Stimulated activated CD4-positive, alpha-beta T cell treated with anti-CD3 and anti-CD28 coated beads, Interleukin-2, amount 100 ng/mL, for 4 hours (primary cell): Measurements from ENCODE around the gene RNASET2.

Experiments
- DNase-seq: peaks from one replicate; pipeline ENCODE4 v3.0.0-alpha.2; 2020; ENCODE audit warnings: low read depth

Gene RNASET2

GRCh38 chr6:166946125-166946524, 10.2 kb downstream of the RNASET2 start:
- DNase-seq, result no peak

GRCh38 chr6:166944666-166945256, 11.6 kb downstream of the RNASET2 start:
- no peak for DNase-seq

DNA sequence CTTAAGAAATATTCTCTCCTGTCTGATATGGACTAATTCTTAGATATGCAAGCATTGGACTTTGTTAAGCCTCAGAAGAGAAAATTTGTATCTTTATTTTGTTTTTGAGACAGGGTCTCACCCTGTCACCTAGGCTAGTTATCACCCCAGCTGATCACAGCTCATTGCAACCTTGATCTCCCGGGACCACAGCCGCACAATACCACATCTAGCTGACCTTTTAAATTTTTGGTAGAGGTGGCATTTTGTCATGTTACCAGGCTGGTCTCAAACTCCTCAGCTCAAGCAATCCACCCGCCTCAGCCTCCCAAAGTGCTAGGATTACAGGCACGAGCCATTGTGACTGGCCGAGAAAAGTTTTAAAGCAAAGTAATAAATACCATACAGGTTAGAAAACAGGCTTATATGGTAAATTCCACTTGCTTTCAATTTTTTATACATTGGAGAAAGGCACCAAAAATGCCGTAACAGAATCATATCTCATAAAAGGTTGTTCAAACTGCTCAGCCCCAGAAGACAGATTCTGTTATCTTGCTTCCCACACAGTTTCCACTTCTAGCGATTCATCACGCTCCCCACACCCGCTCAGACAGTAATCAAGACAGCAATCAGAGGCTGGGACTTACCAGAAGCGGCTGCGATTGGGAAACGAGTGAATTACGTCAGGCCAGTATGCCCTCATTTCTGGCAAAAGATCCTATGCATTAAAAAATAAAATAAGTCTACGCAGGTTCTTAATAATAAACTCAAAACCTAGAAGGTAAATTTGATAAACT, 13.8 kb downstream of the RNASET2 start:
- peak; percentile 62 for DNase-seq

- no peak for DNase-seq
Measured at GRCh38 chr6:166940643-166941068, 15.7 kb downstream of the RNASET2 start.

DNA sequence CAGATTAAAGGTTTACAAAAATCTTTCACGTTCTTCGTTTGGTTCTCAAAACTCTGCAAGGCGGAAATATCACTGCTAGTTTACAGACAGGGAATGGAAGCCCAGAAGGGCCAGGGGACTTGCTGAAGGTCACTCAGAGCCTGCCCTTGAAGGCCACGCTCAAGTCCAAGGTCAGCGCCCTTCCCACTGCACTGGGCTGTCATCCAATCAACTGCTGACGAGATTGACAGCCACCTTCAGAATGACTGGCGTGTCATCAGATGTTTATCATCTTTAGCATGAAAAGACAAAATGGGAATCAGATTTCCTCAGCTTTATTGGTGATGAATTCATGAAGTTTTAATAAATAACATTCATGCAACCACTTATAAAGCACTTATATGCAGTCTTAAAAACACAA, 16.5 kb downstream of the RNASET2 start:
- DNase-seq, result no peak

GRCh38 chr6:166939345-166939744, 17.0 kb downstream of the RNASET2 start:
- DNase-seq, result no peak

DNA sequence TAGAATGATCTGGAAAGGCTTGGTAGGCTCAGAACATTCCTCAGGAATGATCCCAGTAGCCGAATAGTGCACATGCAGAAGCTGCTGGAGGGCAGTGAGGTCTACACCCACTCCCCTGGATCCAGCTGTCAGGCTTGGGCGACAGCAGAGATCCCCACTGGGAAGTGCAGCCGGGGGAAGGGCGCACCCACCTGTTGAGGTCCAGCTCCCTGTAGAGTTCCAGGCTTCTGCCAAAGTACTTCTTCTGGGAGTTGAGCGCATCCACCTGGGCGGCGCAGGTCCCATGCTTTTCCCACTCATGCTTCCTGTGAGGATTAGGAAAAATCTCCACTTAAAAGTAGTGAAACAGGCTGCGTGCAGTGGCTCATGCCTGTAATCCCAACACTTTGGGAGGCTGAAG, 17.6 kb downstream of the RNASET2 start:
- no peak for DNase-seq

GRCh38 chr6:166938150-166938549, 18.2 kb downstream of the RNASET2 start:
- no peak for DNase-seq

- DNase-seq, result no peak
Measured at GRCh38 chr6:166937746-166938145, 18.6 kb downstream of the RNASET2 start.

DNA sequence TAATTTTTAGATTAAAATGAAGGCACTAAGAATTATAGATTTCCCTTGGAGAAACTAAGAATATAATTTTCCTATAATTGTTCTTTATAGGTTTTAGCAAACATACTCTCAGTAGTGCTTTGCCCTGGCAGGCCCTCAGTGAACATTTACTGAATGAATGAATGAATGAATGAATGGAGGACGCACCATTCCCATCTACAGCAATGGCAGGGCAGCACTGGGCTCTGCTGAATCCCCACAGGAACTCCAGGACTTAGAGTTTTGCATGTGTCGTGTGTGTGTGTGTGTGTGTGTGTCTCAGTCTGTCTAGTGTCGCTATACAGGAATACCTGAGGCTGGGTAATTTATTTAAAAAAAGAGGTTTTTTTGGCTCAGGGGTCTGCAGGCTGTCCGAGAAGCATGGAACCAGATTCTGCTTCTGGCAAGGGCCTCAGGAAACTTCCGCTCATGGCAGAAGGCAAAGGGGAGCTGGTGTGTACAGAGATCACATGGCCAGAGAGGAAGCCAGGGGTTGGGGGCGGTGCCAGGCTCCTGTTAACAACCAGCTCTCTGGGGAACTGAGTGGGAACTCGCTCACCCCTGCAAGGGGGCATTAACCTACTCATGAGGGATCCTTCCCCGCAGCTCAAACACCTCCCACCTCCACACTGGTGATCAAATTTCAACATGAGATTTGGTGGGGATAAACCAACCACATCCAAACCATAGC, 20.1 kb downstream of the RNASET2 start:
- no peak for DNase-seq

GRCh38 chr6:166935353-166935752, 21.0 kb downstream of the RNASET2 start:
- DNase-seq, result no peak

DNA sequence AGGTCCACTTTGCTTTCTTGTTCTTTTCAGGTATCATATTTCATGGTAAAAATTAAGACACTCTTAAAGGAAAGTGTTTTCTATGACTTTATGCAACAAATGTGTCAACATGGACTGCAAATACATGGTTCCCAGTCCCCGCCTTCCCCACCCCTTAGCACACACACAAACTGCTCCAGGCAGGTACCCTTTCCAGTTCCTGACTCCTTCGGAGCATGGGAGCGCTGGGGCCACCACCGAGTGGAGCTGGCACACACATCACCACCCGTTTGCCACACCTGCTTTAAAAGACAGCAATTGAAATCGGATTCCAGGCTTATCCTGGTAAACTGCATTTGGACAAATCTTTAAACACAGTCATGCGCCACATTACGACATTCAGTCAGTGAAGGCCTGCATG, 22.2 kb downstream of the RNASET2 start:
- DNase-seq, result no peak

GRCh38 chr6:166933396-166933795, 23.0 kb downstream of the RNASET2 start:
- DNase-seq, result no peak

DNA sequence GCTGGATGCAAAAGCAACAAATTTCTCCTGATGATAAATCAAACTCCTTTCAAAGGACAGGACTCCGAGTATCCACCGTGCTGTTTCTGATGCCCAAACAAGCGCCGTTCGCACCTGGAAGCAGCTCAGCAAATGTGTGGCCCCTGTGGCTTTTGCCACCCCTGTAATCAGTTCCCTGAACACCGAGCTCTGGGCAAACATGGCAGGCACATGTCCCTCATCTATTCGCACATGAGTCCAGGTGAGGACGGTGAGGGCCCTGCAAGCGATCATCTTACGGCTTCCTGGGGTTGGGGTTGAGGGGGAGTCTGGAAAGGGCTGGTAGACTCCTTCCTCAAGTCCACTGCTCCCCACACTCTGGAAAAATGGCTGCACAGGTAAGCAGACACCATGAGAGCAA, 23.7 kb downstream of the RNASET2 start:
- DNase-seq, result no peak

- no peak for DNase-seq
Measured at GRCh38 chr6:166932116-166932515, 24.2 kb downstream of the RNASET2 start.

GRCh38 chr6:166931426-166931970, 24.9 kb downstream of the RNASET2 start:
- DNase-seq, result no peak

DNA sequence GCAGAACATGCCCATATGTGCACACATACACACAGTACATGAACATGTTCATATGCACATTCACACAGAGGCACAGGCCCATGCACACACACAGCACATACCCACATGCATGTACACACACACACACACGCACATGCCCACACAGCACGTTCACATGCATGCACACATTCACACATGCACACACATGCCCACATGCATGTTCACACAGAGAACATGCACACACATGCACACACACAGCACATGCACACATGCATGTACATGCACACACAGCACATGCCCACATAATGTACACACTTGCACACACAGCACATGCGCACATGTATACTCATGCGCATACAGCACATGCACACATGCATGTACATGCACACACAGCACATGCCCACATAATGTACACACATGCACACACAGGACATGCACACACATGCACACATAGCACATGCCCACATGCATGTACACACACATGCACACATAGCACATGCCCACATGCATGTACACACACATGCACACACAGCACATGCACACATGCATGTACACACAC, 25.9 kb downstream of the RNASET2 start:
- DNase-seq, result no peak

DNA sequence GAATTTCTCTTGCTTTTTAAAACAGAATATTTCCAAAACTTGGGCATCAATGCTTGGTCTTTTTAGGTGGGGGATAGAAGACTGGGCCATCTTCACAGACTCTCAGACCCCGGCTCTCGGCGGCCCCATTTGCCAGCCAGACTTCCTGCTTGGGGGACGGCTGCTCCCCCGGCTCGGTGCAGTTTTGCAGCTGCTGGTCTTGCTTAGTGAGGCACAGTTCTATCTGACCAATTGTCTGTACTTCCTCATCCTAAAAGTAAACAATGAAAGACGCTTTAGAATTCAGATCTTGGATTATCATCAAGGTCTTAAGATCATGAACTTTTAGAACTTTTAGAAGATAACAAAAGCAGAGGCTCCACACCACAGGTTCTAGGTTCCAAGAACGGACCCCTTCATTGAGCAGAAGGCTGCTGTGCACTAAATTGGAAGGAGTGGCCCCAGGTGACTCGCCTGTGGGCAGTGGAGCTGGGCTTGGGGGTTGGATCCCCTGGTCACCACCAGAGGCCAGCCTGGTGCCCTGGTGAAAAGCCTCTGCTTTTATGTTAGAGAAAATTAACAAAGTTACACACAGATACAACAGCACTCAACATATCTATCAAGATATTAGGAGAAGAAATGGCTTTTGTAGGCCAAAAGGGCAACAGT, 26.7 kb downstream of the RNASET2 start:
- no peak for DNase-seq

DNA sequence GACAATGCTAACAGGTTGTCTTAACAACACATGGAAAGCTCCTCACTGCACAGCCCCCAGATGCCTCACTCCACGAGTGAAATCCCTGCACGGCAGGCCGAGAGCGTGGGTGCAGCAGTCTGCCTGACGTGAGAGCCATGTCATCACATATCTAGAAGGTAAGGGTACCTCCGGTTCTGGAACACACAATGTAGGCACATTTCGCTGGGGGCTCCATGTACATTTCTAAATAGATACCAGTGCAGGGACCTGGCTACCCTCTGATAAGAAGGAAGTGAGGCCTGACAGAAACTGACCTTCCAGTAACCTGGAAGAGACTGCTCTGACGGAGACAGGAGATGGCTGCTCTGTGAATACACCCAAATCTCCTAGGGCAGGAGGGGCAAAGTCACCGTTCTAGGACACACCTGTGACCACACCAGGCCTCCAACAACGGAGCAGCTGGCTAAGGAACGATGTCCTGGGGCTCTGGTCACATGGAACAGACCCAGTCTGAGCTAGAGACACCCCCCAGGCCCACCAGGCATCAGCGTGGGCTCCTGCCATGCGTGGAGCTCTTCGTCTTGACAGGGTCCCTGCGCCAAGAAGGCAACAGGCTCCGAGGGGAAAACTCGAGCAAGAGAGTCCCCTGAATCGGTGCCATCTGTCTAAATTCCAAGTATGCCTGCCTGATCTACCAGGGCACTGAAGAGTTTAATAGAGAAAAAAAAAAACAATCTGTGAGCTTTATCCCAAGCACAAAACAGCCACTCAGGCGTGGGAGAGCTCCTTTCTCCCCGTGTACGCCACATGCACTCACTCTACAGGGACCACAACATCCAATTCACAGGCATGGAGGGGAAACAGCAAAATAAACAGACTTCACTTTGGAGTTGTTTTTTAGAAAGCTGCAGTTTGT, 27.5 kb downstream of the RNASET2 start:
- no peak for DNase-seq

GRCh38 chr6:166927935-166928643, 28.3 kb downstream of the RNASET2 start:
- no peak for DNase-seq
